ENCODE measurements around the gene GALNT2. TPM values are rescaled to one million over a fixed set of nuclear protein-coding genes. Genes with fewer than 3 reads are reported as not detected.

The GALNT2 gene
- total and polyA plus RNA-seq, 2 of the 13 experiments (the other 11 are each of a cell fraction or from before 2014, with no cell fraction given) = 39.3 to 39.6 TPM

DNA sequence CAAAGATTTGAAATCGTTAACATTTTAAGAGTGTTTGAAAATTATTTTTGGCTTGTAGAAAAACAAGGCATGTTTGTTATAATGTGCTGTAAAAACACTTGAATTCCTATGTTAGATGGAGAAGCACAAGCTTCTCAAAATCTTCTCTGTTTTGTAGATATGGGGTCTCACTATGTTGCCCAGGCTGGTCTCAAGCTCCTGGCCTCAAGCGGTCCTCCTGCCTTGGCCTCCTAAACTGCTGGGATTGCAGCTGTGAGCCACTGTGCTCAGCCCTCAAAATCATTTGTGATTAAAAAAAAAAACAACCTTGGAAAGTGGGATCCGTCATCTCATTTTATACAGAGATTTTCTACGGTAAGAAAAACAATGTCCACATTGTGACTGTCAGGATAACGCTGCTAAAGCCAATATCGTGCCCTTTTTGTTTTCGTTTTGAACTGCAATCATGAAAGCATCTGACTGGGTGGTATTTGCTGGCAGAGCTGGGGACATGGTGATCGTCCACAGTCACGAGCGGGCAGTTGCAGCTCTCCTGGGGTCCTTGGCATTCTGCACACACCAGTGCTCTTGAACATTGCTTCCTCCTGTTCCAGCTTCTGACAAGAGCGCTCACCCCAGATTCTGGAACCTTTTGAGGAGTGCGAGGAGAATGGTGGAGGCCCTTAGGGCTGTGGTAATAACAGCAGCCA lies 246.6 kb downstream of the GALNT2 start (continued):
- TF ChIP-seq, protein P1, sequence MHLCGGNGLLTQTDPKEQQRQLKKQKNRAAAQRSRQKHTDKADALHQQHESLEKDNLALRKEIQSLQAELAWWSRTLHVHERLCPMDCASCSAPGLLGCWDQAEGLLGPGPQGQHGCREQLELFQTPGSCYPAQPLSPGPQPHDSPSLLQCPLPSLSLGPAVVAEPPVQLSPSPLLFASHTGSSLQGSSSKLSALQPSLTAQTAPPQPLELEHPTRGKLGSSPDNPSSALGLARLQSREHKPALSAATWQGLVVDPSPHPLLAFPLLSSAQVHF (CRISPR knock-in tag; IDR thresholded peaks at IDR 0.05) = no peak
- TF ChIP-seq, protein P2, sequence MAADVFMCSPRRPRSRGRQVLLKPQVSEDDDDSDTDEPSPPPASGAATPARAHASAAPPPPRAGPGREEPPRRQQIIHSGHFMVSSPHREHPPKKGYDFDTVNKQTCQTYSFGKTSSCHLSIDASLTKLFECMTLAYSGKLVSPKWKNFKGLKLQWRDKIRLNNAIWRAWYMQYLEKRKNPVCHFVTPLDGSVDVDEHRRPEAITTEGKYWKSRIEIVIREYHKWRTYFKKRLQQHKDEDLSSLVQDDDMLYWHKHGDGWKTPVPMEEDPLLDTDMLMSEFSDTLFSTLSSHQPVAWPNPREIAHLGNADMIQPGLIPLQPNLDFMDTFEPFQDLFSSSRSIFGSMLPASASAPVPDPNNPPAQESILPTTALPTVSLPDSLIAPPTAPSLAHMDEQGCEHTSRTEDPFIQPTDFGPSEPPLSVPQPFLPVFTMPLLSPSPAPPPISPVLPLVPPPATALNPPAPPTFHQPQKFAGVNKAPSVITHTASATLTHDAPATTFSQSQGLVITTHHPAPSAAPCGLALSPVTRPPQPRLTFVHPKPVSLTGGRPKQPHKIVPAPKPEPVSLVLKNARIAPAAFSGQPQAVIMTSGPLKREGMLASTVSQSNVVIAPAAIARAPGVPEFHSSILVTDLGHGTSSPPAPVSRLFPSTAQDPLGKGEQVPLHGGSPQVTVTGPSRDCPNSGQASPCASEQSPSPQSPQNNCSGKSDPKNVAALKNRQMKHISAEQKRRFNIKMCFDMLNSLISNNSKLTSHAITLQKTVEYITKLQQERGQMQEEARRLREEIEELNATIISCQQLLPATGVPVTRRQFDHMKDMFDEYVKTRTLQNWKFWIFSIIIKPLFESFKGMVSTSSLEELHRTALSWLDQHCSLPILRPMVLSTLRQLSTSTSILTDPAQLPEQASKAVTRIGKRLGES (CRISPR knock-in tag; IDR thresholded peaks at IDR 0.05; ENCODE audit: borderline replicate concordance) = no peak
- TF ChIP-seq CHCHD3 (CRISPR knock-in tag; IDR thresholded peaks at IDR 0.05) (no peak), ZNF503 (CRISPR knock-in tag; IDR thresholded peaks at IDR 0.05) (no peak), IRF2 (CRISPR knock-in tag; IDR thresholded peaks at IDR 0.05) (no peak), HDAC2 (CRISPR knock-in tag; IDR thresholded peaks at IDR 0.05) (no peak), MYNN (CRISPR knock-in tag; IDR thresholded peaks at IDR 0.05; ENCODE audit: low read depth) (no peak), ZNF564 (CRISPR knock-in tag; IDR thresholded peaks at IDR 0.05) (no peak), TARDBP (CRISPR knock-in tag; IDR thresholded peaks at IDR 0.05) (no peak), ZNF567 (CRISPR knock-in tag; IDR thresholded peaks at IDR 0.05; ENCODE audit: borderline replicate concordance) (no peak), NRL (CRISPR knock-in tag; IDR thresholded peaks at IDR 0.05; ENCODE audit: borderline replicate concordance) (no peak), HDAC1 (CRISPR knock-in tag; IDR thresholded peaks at IDR 0.05) (no peak)
- TF ChIP-seq, protein P3, sequence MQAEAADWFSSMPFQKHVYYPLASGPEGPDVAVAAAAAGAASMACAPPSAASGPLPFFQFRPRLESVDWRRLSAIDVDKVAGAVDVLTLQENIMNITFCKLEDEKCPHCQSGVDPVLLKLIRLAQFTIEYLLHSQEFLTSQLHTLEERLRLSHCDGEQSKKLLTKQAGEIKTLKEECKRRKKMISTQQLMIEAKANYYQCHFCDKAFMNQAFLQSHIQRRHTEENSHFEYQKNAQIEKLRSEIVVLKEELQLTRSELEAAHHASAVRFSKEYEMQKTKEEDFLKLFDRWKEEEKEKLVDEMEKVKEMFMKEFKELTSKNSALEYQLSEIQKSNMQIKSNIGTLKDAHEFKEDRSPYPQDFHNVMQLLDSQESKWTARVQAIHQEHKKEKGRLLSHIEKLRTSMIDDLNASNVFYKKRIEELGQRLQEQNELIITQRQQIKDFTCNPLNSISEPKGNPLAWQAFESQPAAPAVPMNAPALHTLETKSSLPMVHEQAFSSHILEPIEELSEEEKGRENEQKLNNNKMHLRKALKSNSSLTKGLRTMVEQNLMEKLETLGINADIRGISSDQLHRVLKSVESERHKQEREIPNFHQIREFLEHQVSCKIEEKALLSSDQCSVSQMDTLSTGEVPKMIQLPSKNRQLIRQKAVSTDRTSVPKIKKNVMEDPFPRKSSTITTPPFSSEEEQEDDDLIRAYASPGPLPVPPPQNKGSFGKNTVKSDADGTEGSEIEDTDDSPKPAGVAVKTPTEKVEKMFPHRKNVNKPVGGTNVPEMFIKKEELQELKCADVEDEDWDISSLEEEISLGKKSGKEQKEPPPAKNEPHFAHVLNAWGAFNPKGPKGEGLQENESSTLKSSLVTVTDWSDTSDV (CRISPR knock-in tag; IDR thresholded peaks at IDR 0.05) = no peak
- TF ChIP-seq, protein P4, sequence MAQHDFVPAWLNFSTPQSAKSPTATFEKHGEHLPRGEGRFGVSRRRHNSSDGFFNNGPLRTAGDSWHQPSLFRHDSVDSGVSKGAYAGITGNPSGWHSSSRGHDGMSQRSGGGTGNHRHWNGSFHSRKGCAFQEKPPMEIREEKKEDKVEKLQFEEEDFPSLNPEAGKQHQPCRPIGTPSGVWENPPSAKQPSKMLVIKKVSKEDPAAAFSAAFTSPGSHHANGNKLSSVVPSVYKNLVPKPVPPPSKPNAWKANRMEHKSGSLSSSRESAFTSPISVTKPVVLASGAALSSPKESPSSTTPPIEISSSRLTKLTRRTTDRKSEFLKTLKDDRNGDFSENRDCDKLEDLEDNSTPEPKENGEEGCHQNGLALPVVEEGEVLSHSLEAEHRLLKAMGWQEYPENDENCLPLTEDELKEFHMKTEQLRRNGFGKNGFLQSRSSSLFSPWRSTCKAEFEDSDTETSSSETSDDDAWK (CRISPR knock-in tag; IDR thresholded peaks at IDR 0.05) = no peak

Data from HepG2 (cell line).